HCEC 1CT (cell line): ENCODE results near the gene EIF4H.
A peak's percentile ranks its signal among the peaks of the same experiment; 100 is the strongest.
"Not testable (repeated sequence)": the region's sequence is repeated elsewhere in the genome, so short reads cannot be mapped to it uniquely, and the experiment has no call there.

Experiments
- DNase-seq: peaks from one replicate; pipeline ENCODE4 v3.0.0-alpha.2; 2017

The EIF4H gene

GRCh38 chr7:74173866-74174605 lies at the start of gene EIF4H:
Gene EIF4H, plus strand, starts transcription at chr7:74174356. Its CDS starts 28 bp downstream, at chr7:74174384.
- peak; percentile 95 for DNase-seq

GRCh38 chr7:74126220-74126880 lies 47.8 kb upstream of the EIF4H start:
- no peak for DNase-seq

DNA sequence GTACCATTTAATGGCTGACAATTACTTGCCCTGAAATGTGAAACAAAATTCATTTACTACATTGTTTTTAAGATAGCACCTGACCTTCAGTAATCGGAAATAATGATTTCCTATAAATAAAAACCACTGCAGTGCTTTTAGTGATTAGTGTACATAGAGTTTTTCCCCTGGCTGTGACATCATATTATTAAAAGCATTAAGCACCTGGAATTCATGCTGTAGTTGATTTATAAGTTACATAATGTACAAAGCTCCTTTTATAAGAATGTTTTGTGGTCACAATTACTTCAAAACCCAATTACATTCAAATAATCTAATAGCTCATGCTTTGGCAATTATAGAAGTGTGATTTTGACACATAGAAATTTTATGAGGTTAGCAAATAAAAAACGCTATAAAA lies 44.3 kb upstream of the EIF4H start:
- no peak for DNase-seq

GRCh38 chr7:74130518-74130917 lies 43.6 kb upstream of the EIF4H start:
- no peak for DNase-seq

DNA sequence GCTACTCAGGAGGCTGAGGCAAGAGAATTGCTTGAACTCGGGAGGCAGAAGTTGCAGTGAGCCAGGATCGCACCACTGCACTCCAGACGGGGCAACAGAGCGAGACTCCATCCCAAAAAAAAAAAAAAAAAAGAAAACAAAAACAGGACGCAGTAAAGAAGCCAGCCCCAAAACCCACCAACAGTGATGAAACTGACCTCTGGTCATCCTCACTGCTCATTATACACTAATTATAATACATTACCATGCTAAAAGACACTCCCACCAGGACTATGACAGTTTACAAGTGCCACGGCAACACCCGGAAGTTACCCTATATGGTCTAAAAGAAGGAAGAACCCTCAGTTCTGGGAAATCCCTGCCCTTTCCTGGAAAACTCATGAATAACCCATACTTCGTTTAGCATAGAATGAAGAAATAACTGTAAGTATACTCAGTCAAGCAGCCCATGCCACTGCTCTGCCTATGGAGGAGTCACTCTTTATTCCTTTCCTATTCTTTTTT lies 40.0 kb upstream of the EIF4H start:
- no peak for DNase-seq

DNA sequence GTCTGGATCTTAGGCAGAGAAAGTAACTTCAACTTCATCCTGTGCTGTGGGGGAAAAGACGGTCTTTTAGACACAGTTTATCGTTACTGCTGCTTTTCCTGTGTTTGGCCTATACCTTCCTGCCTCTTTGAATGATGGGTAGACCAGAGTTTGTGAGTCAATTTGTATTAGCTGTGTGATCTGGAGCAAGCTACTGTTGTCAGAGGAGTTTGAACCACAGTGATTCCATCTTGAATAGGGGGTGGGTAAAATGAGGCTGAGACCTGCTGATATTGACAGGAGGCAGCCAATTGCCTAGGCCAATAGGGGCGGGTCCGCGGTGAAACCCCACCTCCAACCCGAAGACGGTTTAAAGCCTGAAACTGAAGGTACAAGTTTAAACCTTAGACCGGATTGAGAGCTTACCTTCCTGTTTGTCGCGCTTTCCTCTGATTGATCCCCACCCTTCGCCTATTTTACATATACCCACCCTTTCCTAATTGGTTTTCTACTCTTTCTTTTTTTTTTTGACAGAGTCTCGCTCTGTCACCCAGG lies 35.8 kb upstream of the EIF4H start:
- no peak for DNase-seq

DNA sequence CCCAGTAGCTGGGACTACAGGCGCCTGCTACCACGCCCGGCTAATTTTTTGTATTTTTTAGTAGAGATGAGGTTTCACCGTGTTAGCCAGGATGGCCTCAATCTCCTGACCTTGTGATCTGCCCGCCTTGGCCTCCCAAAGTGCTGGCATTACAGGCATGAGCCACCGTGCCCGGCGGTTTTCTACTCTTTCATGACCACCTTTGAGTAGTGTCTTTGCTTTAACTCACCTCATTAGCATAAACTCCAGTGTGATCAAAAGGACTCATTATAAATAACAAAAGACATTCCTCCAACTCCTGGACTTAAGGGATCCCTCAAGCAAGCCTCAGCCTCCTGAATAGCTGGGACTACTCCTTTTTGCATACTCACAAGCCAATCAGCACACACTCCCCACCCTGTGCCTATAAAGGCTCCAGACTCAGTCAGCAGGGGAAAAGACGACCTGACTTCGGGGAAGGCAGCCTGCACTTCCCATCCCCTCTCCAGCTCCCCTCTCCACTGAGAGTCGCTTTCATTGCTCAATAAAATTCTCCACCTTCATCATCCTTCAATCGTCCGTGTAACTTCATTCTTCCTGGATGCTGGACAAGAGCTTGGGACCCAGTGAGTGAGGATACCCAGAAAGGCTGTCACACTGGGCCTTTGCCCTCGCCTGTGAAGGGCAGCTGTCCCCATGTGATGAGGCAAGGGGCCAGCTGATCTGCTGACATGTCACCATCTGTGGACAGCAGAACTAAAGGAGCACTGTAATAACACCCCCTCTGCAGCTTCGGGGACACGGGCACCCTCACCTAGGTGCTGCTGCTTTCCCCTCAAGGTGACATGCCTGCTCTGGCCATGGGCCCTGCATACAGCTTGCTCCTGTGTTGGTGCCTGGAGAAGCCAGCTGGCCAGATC lies 35.0 kb upstream of the EIF4H start:
- DNase-seq = no peak

DNA sequence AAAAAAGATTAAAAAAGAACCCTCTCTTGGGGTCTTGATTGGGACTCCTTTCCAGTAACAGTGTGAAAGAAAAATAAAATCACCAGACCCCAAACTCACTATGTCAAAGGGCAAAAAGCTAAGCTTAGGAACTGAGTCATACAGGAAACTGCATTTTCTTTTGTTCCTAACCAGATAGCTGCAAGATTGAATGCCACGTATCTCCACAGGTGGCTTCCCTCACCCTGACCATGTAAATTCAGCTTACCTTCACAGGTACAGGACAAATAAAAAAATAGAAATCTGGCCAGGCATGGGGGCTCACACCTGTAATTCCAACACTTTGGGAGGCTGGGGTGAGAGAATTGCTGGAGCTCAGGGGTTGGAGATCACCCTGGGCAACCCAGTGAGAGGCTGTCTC lies 32.5 kb upstream of the EIF4H start:
- DNase-seq = peak; percentile 33

- DNase-seq = no peak
Measured at GRCh38 chr7:74143383-74143782, 30.8 kb upstream of the EIF4H start.

GRCh38 chr7:74148491-74148890 lies 25.7 kb upstream of the EIF4H start:
- no peak for DNase-seq

- DNase-seq = no peak
Measured at GRCh38 chr7:74149071-74149470, 25.1 kb upstream of the EIF4H start.

- DNase-seq = no peak
Measured at GRCh38 chr7:74149603-74150002, 24.6 kb upstream of the EIF4H start.

DNA sequence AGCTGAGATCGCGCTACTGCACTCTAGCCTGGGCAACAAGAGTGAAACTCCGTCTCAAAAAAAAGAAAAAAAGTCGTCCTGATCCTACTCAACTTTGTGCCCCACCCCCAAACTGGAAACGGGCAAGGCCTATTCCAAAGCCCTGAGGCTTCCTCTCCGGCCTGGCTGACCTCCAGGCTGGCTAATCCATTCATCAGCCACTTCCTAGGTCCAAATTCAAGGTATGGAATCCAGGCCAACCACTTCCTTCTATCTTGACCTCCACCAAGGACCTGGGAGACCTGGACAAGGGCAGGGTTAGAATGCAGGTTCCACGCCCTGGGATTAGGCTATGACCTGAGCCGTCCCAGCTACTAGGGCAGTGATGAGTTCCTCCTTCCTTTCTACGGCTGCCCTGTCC lies 20.4 kb upstream of the EIF4H start:
- no peak for DNase-seq

GRCh38 chr7:74155810-74156395 lies 18.3 kb upstream of the EIF4H start:
- DNase-seq = no peak

- no peak for DNase-seq
Measured at GRCh38 chr7:74157605-74158004, 16.6 kb upstream of the EIF4H start.

GRCh38 chr7:74164985-74165456 lies 9.1 kb upstream of the EIF4H start:
- DNase-seq = peak; percentile 27

- no peak for DNase-seq
Measured at GRCh38 chr7:74165867-74166593, 8.1 kb upstream of the EIF4H start.

- not testable (repeated sequence) for DNase-seq
Measured at GRCh38 chr7:74167324-74167723, 6.8 kb upstream of the EIF4H start.

DNA sequence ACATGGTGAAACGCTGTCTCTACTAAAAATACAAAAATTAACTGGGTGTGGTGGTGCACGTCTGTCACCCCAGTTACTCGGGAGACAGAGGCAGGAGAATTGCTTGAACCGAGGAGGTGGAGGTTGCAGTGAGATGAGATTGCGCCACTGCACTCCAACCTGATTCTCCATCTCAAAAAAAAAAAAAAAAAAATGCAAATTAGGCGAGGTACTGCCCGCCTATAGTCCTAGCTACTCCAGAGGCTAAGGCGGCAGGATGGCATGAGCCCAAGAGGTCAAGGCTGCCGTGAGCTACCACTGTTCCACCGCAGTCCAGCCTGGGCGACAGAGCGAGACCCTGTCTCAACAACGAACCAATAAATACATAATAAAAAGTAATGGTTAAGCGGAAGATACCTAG lies 1.1 kb upstream of the EIF4H start:
- no peak for DNase-seq

GRCh38 chr7:74173491-74173865 lies 678 bp upstream of the EIF4H start:
- no peak for DNase-seq

DNA sequence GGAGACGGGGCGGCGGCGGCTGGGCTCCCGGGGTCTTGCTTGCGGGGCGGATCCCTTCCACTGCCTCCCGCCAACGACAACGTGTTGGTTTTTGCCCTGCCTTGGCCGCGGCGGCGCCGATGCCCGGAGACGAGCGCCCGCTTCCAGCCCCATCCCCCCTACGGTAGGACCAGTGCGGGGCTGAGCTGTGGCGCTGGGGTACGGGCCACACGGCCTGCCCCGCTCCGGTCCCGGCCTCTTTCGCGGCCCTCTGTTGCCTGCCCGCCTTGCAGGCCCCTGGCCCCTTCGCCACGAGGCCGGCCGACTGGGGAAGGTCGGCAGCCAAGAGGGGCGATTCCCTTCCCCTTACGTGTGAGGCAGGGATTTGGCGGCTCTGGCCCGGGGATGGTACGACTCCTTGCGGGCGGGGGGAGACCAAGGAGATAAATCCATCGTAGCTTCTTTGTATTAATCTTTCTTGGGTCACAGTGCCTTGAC lies 488 bp downstream of the EIF4H start:
- peak; percentile 40 for DNase-seq

DNA sequence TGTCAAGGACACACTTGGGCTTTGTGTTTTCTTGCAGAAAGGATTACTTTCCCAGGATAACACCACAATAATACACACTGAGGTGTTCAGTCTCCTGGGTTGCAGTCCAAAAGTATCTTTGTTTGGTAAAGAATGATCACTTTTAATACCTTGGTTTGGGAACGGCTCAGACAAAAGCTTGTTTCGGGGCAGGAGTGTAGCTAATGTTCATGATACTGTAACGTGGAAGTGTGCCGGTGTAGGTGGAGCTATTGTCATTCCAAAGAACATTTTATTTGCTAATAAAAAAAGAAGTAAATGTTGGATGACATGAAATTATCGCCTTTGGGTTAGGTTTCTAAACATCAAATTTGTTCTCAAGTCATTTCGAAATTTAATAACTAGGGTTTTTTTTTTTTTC lies 1.2 kb downstream of the EIF4H start:
- DNase-seq = no peak
